DMS53 (cell line): Measurements from ENCODE around the gene ETNK1.

ENCODE experiments used
- DNase-seq: peaks from one replicate; lab custom pipeline; 2025; lab: John Stamatoyannopoulos, UW

ETNK1 gene

GRCh38 chr12:22634883-22635282, 9.9 kb downstream of the ETNK1 start:
- no peak for DNase-seq

GRCh38 chr12:22635812-22636211, 10.8 kb downstream of the ETNK1 start:
- no peak for DNase-seq

DNA sequence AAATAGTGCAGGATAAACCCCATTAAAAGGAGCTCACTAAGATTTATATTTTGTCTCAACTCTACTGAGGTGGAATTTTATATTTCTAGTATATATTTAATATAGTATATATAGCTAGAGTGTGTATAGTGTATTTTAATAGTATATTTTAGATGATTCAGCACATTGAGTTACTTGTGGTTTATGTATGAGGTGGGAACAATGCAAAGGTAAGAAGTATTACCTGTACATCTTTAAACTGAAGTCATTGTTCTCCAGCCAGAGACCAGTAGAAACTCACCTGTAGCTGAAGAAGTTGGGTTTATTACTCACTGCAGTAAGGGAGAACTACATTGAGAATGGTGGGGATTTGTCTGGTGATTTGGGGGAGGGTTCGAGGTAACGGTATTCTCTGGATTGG, 15.9 kb downstream of the ETNK1 start:
- DNase-seq, result no peak

- DNase-seq, result no peak
Observed at GRCh38 chr12:22641353-22642053, 16.5 kb downstream of the ETNK1 start.

DNA sequence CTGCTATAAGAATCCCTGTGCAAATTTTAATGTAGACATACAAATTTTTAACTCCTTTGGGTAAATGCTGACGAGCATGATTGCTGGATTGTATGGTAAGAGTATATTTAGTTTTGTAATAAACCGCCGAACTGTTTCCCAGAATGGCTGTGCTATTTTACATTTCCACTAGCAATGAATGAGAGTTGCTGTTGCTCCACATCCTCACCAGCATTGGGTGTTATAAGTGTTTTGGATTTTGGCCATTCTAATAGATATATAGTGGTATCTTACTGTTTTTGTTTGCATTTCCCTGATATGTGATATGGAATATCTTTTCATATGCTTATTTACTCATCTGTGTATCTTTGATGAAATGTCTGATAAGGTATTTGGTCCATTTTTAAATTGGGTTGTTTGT, 23.7 kb downstream of the ETNK1 start:
- DNase-seq, result no peak

- DNase-seq, result no peak
Observed at GRCh38 chr12:22653075-22653474, 28.1 kb downstream of the ETNK1 start.

DNA sequence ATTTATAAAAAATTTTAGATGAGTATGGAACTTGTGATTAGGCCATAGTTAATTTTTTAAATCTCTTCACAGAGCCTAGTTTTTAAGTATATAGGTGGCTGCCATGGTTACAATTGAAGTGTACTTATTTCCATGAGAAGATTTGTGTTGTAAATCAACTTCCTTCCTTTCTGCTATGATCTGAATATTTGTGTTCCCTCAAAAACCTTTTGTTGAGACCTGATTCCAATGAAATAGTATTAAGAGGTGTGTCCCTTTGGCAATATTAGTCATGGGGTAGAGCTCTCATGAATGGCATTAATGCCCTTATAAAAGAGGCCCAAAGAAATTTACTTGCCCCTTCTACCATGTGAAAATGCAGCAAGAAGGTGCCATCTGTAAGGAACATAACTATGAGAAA, 28.8 kb downstream of the ETNK1 start:
- no peak for DNase-seq

- no peak for DNase-seq
Observed at GRCh38 chr12:22656376-22656775, 31.4 kb downstream of the ETNK1 start.

DNA sequence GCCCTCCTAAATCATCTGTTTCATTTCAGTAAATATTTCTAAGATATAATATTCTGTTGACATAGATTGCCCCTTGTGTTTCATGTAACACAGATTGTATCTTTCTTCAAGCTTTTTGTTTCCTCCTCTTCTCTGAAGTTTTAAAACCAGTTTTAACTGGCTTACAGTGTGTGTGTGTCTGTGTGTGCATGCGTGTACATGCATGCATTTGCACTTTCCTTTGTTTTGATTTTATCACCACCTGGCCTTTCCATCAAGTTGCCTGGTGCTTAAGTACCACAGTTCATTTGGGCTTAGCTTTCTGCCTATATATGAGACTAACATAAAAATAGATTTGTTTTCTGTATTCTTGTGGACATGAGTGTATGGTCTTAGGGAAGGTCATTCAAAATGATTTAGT, 31.9 kb downstream of the ETNK1 start:
- DNase-seq, result peak; percentile 24

DNA sequence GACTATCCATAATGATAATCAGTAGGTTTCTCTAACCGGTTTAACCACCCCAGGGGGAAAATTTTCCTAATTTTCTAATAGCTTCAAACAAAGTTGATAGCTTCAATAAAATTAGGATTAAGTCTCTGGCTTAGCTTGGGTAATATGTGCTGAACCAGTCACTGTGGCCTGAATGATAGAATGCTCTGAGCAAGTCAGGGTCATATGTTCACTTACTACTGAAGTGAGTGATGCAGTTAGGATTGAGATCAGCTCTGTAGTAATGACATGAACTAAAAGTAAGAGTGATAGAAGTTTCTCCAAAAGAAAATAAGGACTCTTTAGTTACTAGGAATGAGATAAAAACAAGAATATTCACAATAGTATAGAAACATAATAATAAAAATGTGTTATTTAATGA, 32.6 kb downstream of the ETNK1 start:
- DNase-seq, result no peak

DNA sequence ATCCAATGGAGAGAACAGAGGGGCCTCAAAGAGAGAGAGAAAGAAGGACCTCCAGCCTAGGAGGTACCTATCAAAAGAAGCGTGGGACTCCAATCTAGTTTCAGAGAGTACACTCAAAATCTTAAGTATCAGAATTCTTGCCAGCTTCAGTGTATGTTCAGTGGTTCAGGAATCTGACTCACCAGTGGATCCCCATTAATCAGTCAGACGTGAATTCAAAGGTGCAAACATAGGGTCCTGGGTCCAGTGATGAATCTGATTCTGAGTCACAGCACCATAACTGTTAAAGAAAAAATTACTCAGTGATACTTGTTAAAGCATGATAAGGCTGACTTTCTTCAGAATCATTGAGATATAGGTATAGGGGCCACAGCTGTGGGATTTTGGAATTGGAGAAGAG, 33.2 kb downstream of the ETNK1 start:
- no peak for DNase-seq

DNA sequence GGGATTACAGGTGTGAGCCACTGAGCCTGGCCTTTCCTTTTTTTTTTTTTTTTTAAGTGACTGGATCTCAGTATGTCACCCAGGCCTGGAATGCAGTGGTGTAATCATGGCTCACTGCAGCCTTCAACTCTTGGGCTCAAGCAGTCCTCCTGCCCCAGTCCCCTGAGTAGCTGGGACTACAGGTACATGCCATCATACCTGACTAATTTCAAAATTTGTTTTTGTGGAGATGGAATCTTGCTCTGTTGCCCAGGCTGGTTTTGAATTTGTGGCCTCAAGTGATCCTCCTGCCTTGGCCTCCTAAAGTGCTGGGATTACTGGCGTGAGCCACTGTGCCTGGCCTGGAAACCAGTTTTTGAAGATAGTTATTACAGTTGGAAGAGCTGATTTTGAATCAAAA, 37.4 kb downstream of the ETNK1 start:
- DNase-seq, result no peak

- DNase-seq, result no peak
Observed at GRCh38 chr12:22665476-22665875, 40.5 kb downstream of the ETNK1 start.

GRCh38 chr12:22667122-22667521, 42.2 kb downstream of the ETNK1 start:
- DNase-seq, result no peak

DNA sequence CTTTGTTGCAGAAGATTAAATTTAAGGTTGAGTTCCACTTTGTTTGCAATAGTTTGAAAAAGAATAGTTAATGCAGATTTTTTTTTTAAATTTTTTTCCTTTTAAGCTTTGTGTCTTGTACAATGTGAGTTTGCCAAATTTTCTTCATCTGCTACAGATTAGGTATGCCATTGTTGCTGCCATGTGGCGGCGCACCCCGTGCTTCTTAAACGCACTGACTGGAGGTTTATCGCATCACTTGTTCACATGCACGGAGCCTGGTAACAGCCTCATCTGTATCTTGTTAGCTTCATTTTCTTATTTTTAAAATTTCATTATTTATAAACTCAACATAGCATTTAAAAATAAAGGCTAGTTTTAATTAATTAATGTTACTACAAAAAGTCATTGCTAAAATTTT, 43.5 kb downstream of the ETNK1 start:
- no peak for DNase-seq

- peak; percentile 38 for DNase-seq
Observed at GRCh38 chr12:22670762-22671161, 45.8 kb downstream of the ETNK1 start.

GRCh38 chr12:22672951-22673350, 48.0 kb downstream of the ETNK1 start:
- DNase-seq, result no peak

- DNase-seq, result no peak
Observed at GRCh38 chr12:22677781-22678574, 53.0 kb downstream of the ETNK1 start.

GRCh38 chr12:22682663-22683062, 57.7 kb downstream of the ETNK1 start:
- no peak for DNase-seq

DNA sequence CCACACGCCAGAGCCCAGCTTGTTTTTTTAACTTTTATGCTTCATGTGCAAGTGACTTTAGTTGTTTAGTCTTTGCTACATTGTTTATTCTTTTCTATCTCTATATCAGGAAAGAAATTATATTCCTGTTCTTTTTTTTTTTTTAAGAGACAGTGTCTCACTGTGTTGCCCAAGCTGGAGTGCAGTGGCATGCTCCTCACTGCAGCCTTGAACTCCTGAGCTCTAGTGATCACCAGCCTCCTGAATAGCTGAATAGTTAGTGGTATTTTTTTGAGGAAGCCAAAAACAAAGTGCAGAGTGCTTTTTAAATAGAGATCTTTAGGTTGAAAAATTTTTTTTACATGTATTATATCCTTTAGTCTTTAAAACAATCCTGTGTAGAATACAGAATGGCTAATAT, 58.2 kb downstream of the ETNK1 start:
- DNase-seq, result no peak

DNA sequence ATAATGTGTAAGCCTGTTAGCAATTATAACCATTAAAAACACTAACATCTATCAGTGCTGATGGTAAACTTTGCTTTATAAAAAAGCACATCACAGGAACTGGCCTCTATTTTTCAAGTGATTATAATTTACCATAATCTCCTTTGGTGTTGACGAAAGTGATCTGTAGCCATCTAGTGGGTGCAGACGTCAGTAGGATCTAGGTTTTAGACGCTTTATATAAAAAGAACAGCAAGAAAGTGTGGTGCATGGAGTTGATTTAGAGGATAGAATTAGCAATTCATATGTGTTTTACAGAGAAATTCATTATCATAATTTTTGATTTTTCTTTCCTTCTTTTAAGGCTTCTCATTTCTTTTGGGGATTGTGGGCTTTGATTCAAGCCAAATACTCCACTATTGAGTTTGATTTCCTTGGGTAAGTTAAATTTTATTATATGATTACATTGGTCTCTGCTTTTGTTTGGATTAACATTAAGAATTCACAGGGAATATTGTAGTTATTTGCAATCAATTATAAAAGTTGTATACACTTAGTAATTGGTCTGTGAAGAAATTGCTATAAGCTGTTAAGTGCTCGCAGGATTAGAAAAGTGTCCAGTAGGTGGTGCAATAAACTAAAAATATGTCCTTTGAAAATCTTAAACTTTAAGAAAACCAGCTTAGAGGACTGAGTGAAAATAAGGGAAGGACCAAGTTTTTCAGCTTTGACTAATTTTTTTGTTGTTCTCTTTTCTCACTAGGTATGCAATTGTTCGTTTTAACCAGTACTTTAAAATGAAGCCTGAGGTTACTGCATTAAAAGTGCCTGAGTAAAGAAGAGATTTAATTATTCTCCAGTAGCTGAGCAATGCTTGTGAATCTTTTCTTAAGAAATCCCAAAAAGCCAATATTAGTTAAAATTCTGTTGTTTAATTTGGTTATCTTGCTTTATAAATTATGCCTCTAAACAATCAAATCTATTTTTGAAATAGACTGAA, 59.5 kb downstream of the ETNK1 start:
- DNase-seq, result peak; percentile 79

- DNase-seq, result no peak
Observed at GRCh38 chr12:22686193-22686592, 61.2 kb downstream of the ETNK1 start.
